Activated naive CD4-positive, alpha-beta T cell treated with anti-CD3 and anti-CD28 coated beads, Interleukin-2, amount 50 U/mL, for 72 hours (primary cell): ENCODE measurements around the gene TMTC3. TPM values are rescaled to one million over a fixed set of nuclear protein-coding genes. Genes with fewer than 3 reads are reported as not detected.

Experiments
- ATAC-seq, 2 donors: fragments of 150-1000 bp; cut with Tn5 transposase; 2 replicates each; pipeline ENCODE4 v1.10.0; 2021; ENCODE audit warnings: mild to moderate bottlenecking in 2 of 2, moderate library complexity in 2 of 2
- DNase-seq, 2 donors: peaks; one replicate each; pipeline ENCODE4 v3.0.0; 2021 to 2022; ENCODE audit warnings: low spot score in 2 of 2
- H3K27ac Mint-ChIP-seq, 2 donors: one replicate each; pipeline ENCODE4 v1.8.0; 2022; ENCODE audit warnings: mild to moderate bottlenecking in 2 of 2, mixed read lengths in 2 of 2
- H3K36me3 Mint-ChIP-seq, 2 donors: one replicate each; pipeline ENCODE4 v1.8.0; 2022; ENCODE audit warnings: mixed read lengths in 2 of 2
- H3K9me3 Mint-ChIP-seq, 2 donors: one replicate each; pipeline ENCODE4 v1.8.0; 2022; ENCODE audit warnings: mixed read lengths in 2 of 2
- total RNA-seq, 2 donors: library from RNA; stranded (reverse); gene quantifications; one replicate each; pipeline ENCODE4 v1.2.3, GENCODE V29; 2022

The TMTC3 gene
- total RNA-seq, 2 donors from 2014 or later: 4.1 to 4.5 TPM

- ATAC-seq (peak in 1 of 2 donors; percentile 45), DNase-seq (no peak)
- peaks cover 4 to 6% of the 10 kb centered on the region in 2 donors for H3K9me3 Mint-ChIP-seq
- peaks cover 0 to 14% of the 10 kb centered on the region in 2 donors for H3K36me3 Mint-ChIP-seq
- H3K27ac Mint-ChIP-seq: peak overlapping the region; percentile 17 to 64
These were observed 95.8 kb downstream of the TMTC3 start for GRCh38 chr12:88237954-88238353.

GRCh38 chr12:88238406-88238805 lies 96.3 kb downstream of the TMTC3 start:
- Mint-ChIP-seq H3K27ac (peak overlapping the region in 1 of 2 donors; percentile 64), H3K9me3 (peaks cover 6% of the 10 kb centered on the region in 2 donors), H3K36me3 (peaks cover 0 to 14% of the 10 kb centered on the region in 2 donors)
- ATAC-seq: no peak
- DNase-seq: no peak

GRCh38 chr12:88241862-88242570 lies 99.9 kb downstream of the TMTC3 start:
- peak in 1 of 2 donors; percentile 27 for DNase-seq
- Mint-ChIP-seq H3K27ac (peak overlapping the region; percentile 32 to 82), H3K9me3 (peaks cover 5 to 6% of the 10 kb centered on the region in 2 donors), H3K36me3 (peaks cover 0 to 14% of the 10 kb centered on the region in 2 donors)
- peak; percentile 95 to 98 for ATAC-seq

- Mint-ChIP-seq H3K27ac (peak overlapping the region; percentile 32 to 82), H3K9me3 (peaks cover 5 to 6% of the 10 kb centered on the region in 2 donors), H3K36me3 (peaks cover 0 to 14% of the 10 kb centered on the region in 2 donors)
- no peak for DNase-seq
- no peak for ATAC-seq
These were observed 100.4 kb downstream of the TMTC3 start for GRCh38 chr12:88242571-88242925.

- DNase-seq (no peak), ATAC-seq (no peak)
- Mint-ChIP-seq H3K9me3 (peaks cover 5 to 6% of the 10 kb centered on the region in 2 donors), H3K27ac (peak overlapping the region; percentile 82 to 99), H3K36me3 (peaks cover 0 to 14% of the 10 kb centered on the region in 2 donors)
These were observed 100.8 kb downstream of the TMTC3 start for GRCh38 chr12:88242939-88243338.

GRCh38 chr12:88243982-88244381 lies 101.9 kb downstream of the TMTC3 start:
- Mint-ChIP-seq H3K27ac (peak overlapping the region in 1 of 2 donors; percentile 82), H3K36me3 (peaks cover 0 to 14% of the 10 kb centered on the region in 2 donors), H3K9me3 (peaks cover 5 to 6% of the 10 kb centered on the region in 2 donors)
- DNase-seq (no peak), ATAC-seq (no peak)

- DNase-seq: no peak
- Mint-ChIP-seq H3K36me3 (peaks cover 0 to 8% of the 10 kb centered on the region in 2 donors), H3K27ac (no peak overlapping the region), H3K9me3 (peaks cover 3 to 5% of the 10 kb centered on the region in 2 donors)
- ATAC-seq: no peak
These were observed 103.8 kb downstream of the TMTC3 start for GRCh38 chr12:88245905-88246304.

GRCh38 chr12:88247241-88247643 lies 105.1 kb downstream of the TMTC3 start:
- Mint-ChIP-seq H3K9me3 (peaks cover 3 to 5% of the 10 kb centered on the region in 2 donors), H3K36me3 (no peaks in the 10 kb centered on the region), H3K27ac (no peak overlapping the region)
- DNase-seq (no peak), ATAC-seq (no peak)

- Mint-ChIP-seq H3K9me3 (peaks cover 0 to 5% of the 10 kb centered on the region in 2 donors), H3K27ac (no peak overlapping the region), H3K36me3 (no peaks in the 10 kb centered on the region)
- no peak for ATAC-seq
- no peak for DNase-seq
These were observed 106.5 kb downstream of the TMTC3 start for GRCh38 chr12:88248606-88249005.

Other genes starting within 250 kb of the TMTC3 start
- under 1 TPM; 0.07 to 0.18 TPM for gene C12orf50, start 112.9 kb upstream of the TMTC3 start, total RNA-seq
- 10 to 100 TPM; 10.3 to 15.7 TPM for gene CEP290, start 219 bp upstream of the TMTC3 start, total RNA-seq